SK-N-SH treated with all-trans-retinoic acid at 6 μM for 48 hours (cell line): ENCODE measurements around the gene SEC14L1.

ENCODE experiments used
- ARNTL ChIP-seq: fragments of 450-650 bp; formaldehyde crosslinking; IDR thresholded peaks from 2 replicates; pipeline ENCODE4 v1.5.0; 2020; ENCODE audit warnings: low read depth, mild to moderate bottlenecking, moderate library complexity, borderline replicate concordance
- CSDC2 ChIP-seq: fragments of 250-450 bp; sonication (Bioruptor Pico); IDR thresholded peaks from 2 replicates; pipeline ENCODE4 v1.5.0; 2020; ENCODE audit warnings: mild to moderate bottlenecking, moderate library complexity
- ISL1 ChIP-seq: fragments of 250-450 bp; sonication (Bioruptor Pico); IDR thresholded peaks from 2 replicates; pipeline ENCODE4 v2.1.2; 2022; ENCODE audit warnings: mild to moderate bottlenecking, moderate library complexity
- RARB ChIP-seq: fragments of 250-450 bp; sonication (Bioruptor Pico); IDR thresholded peaks from 2 replicates; pipeline ENCODE4 v1.8.0; 2021; ENCODE audit warnings: mild to moderate bottlenecking, moderate library complexity
- TCF4 ChIP-seq: fragments of 250-450 bp; sonication (Bioruptor Pico); IDR thresholded peaks from 2 replicates; pipeline ENCODE4 v1.8.0; 2021; ENCODE audit warnings: mild to moderate bottlenecking, moderate library complexity, borderline replicate concordance
- TOX ChIP-seq: fragments of 250-450 bp; sonication (Bioruptor Pico); IDR thresholded peaks from 2 replicates; pipeline ENCODE4 v1.8.0; 2021; ENCODE audit warnings: mild to moderate bottlenecking, moderate library complexity, borderline replicate concordance
- ZC3H10 ChIP-seq: fragments of 250-450 bp; sonication (Bioruptor Pico); IDR thresholded peaks from 2 replicates; pipeline ENCODE4 v1.5.1; 2021; ENCODE audit warnings: mild to moderate bottlenecking, moderate library complexity
- ZFP3 ChIP-seq: fragments of 250-450 bp; sonication (Bioruptor Pico); IDR thresholded peaks from 2 replicates; pipeline ENCODE4 v1.5.0; 2020; ENCODE audit warnings: mild to moderate bottlenecking, moderate library complexity
- ZNF70 ChIP-seq: fragments of 450-650 bp; formaldehyde crosslinking; IDR thresholded peaks from 2 replicates; pipeline ENCODE4 v1.5.0; 2020; ENCODE audit warnings: mild to moderate bottlenecking, moderate library complexity
- TF ChIP-seq, protein P1 (sequence below): fragments of 250-450 bp; sonication (Bioruptor Pico); IDR thresholded peaks from 2 replicates; pipeline ENCODE4 v1.8.0; 2020; ENCODE audit warnings: mild to moderate bottlenecking, moderate library complexity, borderline replicate concordance
- TF ChIP-seq, protein P2 (sequence below): fragments of 250-450 bp; sonication (Bioruptor Pico); IDR thresholded peaks from 2 replicates; pipeline ENCODE4 v1.5.0; 2020; ENCODE audit warnings: mild to moderate bottlenecking, moderate library complexity
- TF ChIP-seq, protein P3 (sequence below): fragments of 250-450 bp; sonication (Bioruptor Pico); IDR thresholded peaks from 2 replicates; pipeline ENCODE4 v1.5.1; 2020; ENCODE audit warnings: low read depth, mild to moderate bottlenecking, moderate library complexity

DNA sequence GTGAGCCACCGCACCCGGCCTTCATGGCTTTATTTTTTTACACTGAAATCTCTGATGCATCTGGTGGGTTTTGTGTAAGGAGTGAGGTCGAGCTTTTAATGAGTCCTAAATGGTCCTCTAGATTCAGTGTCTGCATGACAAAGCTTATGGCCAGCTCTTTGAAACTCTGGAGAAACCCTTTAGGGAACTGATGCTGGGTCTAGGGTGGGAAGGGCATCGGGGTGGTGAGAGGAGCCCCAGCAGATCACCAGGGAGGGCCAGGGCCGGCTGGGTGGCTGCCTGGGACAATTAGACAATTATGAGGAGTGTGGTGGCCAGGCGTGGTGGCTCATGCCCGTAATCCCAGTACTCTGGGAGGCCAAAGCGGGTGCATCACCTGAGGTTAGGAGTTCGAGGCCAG is 93.9 kb downstream of the SEC14L1 start:
- TF ChIP-seq ZNF70 (CRISPR knock-in tag) (no peak), ARNTL (no peak), RARB (CRISPR knock-in tag) (no peak), CSDC2 (CRISPR knock-in tag) (no peak), TCF4 (CRISPR knock-in tag) (no peak), TOX (no peak), ZFP3 (CRISPR knock-in tag) (no peak), ZC3H10 (CRISPR knock-in tag) (no peak), ISL1 (CRISPR knock-in tag) (no peak)
- TF ChIP-seq, protein P1, sequence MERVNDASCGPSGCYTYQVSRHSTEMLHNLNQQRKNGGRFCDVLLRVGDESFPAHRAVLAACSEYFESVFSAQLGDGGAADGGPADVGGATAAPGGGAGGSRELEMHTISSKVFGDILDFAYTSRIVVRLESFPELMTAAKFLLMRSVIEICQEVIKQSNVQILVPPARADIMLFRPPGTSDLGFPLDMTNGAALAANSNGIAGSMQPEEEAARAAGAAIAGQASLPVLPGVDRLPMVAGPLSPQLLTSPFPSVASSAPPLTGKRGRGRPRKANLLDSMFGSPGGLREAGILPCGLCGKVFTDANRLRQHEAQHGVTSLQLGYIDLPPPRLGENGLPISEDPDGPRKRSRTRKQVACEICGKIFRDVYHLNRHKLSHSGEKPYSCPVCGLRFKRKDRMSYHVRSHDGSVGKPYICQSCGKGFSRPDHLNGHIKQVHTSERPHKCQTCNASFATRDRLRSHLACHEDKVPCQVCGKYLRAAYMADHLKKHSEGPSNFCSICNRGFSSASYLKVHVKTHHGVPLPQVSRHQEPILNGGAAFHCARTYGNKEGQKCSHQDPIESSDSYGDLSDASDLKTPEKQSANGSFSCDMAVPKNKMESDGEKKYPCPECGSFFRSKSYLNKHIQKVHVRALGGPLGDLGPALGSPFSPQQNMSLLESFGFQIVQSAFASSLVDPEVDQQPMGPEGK (CRISPR knock-in tag): no peak
- TF ChIP-seq, protein P2, sequence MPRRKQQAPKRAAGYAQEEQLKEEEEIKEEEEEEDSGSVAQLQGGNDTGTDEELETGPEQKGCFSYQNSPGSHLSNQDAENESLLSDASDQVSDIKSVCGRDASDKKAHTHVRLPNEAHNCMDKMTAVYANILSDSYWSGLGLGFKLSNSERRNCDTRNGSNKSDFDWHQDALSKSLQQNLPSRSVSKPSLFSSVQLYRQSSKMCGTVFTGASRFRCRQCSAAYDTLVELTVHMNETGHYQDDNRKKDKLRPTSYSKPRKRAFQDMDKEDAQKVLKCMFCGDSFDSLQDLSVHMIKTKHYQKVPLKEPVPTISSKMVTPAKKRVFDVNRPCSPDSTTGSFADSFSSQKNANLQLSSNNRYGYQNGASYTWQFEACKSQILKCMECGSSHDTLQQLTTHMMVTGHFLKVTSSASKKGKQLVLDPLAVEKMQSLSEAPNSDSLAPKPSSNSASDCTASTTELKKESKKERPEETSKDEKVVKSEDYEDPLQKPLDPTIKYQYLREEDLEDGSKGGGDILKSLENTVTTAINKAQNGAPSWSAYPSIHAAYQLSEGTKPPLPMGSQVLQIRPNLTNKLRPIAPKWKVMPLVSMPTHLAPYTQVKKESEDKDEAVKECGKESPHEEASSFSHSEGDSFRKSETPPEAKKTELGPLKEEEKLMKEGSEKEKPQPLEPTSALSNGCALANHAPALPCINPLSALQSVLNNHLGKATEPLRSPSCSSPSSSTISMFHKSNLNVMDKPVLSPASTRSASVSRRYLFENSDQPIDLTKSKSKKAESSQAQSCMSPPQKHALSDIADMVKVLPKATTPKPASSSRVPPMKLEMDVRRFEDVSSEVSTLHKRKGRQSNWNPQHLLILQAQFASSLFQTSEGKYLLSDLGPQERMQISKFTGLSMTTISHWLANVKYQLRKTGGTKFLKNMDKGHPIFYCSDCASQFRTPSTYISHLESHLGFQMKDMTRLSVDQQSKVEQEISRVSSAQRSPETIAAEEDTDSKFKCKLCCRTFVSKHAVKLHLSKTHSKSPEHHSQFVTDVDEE (CRISPR knock-in tag): no peak
- TF ChIP-seq, protein P3, sequence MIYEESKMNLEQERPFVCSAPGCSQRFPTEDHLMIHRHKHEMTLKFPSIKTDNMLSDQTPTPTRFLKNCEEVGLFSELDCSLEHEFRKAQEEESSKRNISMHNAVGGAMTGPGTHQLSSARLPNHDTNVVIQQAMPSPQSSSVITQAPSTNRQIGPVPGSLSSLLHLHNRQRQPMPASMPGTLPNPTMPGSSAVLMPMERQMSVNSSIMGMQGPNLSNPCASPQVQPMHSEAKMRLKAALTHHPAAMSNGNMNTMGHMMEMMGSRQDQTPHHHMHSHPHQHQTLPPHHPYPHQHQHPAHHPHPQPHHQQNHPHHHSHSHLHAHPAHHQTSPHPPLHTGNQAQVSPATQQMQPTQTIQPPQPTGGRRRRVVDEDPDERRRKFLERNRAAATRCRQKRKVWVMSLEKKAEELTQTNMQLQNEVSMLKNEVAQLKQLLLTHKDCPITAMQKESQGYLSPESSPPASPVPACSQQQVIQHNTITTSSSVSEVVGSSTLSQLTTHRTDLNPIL (CRISPR knock-in tag): no peak
